CD4-positive, alpha-beta T cell treated with Interleukin-15 for 1 hour (primary cell): Measurements from ENCODE around the gene SLC26A4.
A peak's percentile ranks its signal among the peaks of the same experiment; 100 is the strongest.

Experiments
- DNase-seq: peaks from one replicate; pipeline ENCODE4 v3.0.0-alpha.2; 2020

SLC26A4 gene

DNA sequence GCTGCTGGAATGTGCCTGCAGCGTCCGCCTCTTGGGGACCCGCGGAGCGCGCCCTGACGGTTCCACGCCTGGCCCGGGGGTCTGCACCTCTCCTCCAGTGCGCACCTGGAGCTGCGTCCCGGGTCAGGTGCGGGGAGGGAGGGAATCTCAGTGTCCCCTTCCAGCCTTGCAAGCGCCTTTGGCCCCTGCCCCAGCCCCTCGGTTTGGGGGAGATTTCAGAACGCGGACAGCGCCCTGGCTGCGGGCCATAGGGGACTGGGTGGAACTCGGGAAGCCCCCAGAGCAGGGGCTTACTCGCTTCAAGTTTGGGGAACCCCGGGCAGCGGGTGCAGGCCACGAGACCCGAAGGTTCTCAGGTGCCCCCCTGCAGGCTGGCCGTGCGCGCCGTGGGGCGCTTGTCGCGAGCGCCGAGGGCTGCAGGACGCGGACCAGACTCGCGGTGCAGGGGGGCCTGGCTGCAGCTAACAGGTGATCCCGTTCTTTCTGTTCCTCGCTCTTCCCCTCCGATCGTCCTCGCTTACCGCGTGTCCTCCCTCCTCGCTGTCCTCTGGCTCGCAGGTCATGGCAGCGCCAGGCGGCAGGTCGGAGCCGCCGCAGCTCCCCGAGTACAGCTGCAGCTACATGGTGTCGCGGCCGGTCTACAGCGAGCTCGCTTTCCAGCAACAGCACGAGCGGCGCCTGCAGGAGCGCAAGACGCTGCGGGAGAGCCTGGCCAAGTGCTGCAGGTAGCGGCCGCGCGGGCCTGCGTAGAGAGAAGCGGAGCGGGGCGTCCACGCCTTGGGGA is 645 bp downstream of the SLC26A4 start:
- peak; percentile 47 for DNase-seq

DNA sequence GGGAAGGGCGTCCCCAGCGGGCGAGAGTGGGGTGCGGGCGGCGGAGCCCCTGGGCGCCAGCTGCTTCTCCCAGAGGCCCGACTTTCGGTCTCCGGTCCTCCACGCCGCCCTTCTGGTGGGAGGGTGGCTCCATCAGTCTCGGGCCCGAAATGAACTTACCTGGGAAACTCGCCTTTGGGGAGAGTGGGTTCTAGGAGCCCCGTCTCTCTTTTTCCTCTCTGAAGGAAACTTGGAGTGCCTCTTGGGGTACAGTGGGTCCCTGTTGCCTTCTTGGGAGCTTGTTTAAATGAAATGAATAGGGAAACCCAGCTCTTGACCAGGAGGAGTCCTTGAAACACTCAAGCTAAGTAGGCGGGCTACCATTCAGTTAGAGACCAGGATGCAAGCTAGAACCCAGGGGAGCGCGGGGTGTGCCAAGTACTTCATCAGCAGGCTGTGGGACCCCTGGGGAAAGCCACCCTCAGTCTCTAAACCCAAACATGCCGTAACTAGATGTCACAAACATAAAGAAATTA is 1.3 kb downstream of the SLC26A4 start:
- DNase-seq = no peak

- DNase-seq = no peak
Measured at GRCh38 chr7:107663196-107663595, 2.6 kb downstream of the SLC26A4 start.

DNA sequence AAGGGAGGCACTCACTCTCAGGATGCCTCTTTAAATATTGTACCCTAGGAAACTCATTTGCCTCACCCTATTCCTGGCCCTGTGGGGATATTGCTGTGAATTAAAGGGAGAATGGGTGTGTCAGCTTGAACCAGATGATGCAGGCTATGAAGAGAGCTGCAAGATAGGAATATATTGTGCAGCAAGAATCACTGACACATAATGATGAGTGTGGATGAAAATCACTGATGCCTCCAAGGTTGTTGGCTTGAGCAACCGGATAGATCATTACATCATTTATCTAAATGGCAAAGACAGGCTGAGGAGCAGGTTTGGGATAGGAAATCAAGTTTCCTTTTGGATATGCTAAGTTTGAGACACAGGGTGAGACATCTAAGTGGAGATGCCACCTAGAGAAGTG is 6.2 kb downstream of the SLC26A4 start:
- DNase-seq = no peak

- no peak for DNase-seq
Measured at GRCh38 chr7:107667341-107667740, 6.7 kb downstream of the SLC26A4 start.

DNA sequence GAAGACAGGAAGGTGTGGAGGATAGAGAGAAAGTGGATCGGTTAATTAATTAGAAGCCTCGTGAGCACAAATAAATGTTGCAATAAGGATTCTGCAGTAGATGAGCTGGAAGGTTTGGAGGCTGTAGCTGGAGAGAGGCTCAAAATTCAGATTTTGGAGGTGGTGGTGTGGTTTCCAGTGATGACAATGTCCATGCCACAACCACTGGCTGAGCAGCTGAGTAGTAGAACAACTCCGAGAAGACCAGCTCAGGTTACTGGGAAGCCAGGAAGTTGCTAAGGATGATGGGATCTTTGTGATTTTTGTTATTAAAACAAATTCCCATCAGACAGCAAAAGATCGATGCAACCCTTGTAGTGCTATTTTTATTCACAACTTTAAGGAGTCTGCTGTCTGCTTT is 7.7 kb downstream of the SLC26A4 start:
- no peak for DNase-seq

GRCh38 chr7:107672183-107672582 is 11.6 kb downstream of the SLC26A4 start:
- no peak for DNase-seq

DNA sequence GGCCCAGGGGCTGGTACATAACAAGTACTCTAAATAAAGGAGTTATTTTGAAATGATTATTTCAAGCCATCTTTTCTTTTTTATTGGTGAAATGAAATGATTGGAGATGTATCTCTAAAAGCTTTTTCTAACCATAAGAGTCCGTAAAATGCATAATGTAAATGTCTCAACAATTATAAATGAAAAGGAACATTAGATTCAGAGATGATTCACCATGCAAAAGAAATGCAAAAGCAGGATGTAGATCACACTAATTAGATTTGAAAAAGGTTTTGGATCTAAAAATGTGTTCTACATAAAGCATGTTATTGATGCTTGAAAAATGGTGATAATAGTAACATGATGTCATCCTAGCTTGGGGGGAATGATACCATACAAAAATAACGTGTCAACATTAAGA is 15.6 kb downstream of the SLC26A4 start:
- DNase-seq = no peak

DNA sequence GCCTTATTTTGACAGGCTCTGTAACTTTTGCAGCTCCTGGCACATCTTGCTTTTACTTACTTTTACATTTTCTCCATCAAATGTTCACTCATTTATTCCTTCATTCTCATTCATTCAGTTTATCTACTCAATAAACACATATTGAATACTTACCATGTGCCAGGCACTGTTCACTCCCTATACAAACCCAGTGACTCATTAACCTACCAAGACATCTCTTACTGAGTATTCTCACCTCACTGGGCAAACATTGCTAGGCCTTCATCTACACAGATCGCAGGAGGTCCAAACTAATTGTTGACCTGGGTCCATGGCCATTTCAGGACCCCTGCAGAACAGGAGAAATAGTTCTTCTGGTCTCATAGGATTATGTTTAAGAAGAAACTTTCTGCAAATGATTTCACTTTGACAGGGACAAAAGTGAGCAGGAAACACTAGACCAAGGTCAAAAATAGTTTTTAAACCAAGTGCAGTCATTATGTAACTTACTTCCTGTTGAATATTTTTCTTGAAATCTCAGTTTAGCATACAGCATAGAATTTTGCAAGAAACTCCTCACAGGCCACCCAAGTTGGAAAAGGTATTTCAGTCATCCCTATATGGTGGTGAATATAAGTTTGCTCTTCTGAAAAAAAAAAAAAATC is 17.6 kb downstream of the SLC26A4 start:
- DNase-seq = no peak

- DNase-seq = no peak
Measured at GRCh38 chr7:107680478-107680877, 19.9 kb downstream of the SLC26A4 start.

- no peak for DNase-seq
Measured at GRCh38 chr7:107682886-107683285, 22.3 kb downstream of the SLC26A4 start.

DNA sequence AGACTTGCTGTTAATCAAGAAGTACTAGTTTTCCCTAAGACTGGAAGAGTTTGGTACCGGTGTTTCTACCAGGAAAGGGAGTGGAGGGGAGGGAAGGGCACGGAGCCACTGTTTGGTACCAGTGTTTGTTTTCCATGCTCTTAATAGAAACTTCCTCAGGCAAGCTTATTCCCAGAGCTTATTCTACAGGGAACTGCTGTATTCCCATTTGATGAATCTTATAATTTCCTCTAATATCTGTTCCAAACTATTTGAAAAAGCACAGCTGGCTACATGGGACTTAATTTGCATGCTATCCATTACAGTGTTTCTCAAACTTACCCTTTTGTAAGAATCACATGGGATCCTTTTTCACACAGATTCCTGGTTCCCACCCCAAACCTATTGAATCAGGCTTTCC is 23.7 kb downstream of the SLC26A4 start:
- no peak for DNase-seq

- no peak for DNase-seq
Measured at GRCh38 chr7:107684947-107685463, 24.4 kb downstream of the SLC26A4 start.

DNA sequence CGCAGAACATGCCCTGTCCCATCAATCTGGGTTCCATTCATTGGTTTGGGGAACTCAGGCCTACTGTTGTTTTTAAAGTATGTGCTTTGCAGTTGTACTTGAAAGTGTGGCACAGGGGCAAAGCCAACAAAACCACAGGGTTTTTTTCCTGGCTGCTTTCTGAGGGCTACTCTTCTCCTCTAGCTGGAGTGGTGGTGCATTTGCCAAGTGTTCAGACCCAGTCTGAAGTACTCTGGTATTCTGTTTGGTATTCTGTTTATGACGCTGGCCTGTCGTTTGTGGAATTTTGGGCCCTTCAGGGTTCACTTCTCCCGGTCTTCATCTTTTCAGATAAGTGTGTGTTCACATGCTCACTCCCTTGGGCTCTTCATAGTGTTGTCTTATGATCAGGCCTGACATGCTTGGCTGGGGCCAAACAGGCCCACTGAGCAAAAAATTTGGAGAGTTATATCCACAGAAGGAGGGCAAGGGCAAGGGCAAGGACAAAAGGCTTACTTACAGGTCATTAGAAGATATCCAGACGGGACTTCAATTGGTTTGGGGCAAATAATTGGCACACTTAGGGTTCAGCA is 26.3 kb downstream of the SLC26A4 start:
- no peak for DNase-seq

DNA sequence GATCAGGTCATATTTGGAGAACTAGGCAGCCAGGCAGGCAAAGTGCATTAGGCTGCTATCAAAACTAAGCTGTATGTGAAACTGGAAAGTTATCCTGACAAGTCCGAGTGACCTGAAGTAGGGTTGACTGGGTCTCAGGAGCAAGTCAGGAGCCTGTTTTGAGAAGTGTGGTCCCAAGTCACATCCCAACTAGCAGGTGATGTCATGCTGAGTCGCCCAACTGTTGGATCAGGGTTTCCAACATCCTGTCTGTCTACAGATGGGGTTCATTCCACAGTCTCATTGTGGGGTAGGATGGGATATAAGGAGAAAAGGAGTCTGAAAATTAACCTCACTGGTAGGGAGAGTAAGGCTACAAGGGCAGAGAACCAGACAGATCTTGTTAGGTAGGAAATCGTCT is 27.0 kb downstream of the SLC26A4 start:
- no peak for DNase-seq

- DNase-seq = no peak
Measured at GRCh38 chr7:107689553-107689952, 28.9 kb downstream of the SLC26A4 start.

GRCh38 chr7:107690084-107690483 is 29.5 kb downstream of the SLC26A4 start:
- DNase-seq = no peak

- DNase-seq = no peak
Measured at GRCh38 chr7:107690611-107691010, 30.0 kb downstream of the SLC26A4 start.

- DNase-seq = no peak
Measured at GRCh38 chr7:107691716-107692115, 31.1 kb downstream of the SLC26A4 start.

GRCh38 chr7:107692501-107692900 is 31.9 kb downstream of the SLC26A4 start:
- DNase-seq = no peak

- no peak for DNase-seq
Measured at GRCh38 chr7:107693396-107693795, 32.8 kb downstream of the SLC26A4 start.

GRCh38 chr7:107694386-107694785 is 33.8 kb downstream of the SLC26A4 start:
- DNase-seq = no peak

GRCh38 chr7:107696330-107696946 is 35.8 kb downstream of the SLC26A4 start:
- no peak for DNase-seq
